Calu3 (cell line): Measurements from ENCODE around the gene ATP11C. TPM values are rescaled to one million over a fixed set of nuclear protein-coding genes. Genes with fewer than 3 reads are reported as not detected.

ENCODE experiments used
- Bru-seq: library from RNA; stranded (reverse); fragments of 400-500 nt; gene quantifications from one replicate; lab custom pipeline; 2021; lab: Mats Ljungman, UMichigan
- BruChase-seq, 2 experiments: library from RNA; stranded (reverse); fragments of 400-500 nt; gene quantifications; one replicate each; lab custom pipeline; 2021; lab: Mats Ljungman, UMichigan
- BruUV-seq: library from RNA; stranded (reverse); fragments of 400-500 nt; replicated peaks from 2 replicates; lab custom pipeline; 2021; lab: Mats Ljungman, UMichigan
- CTCF ChIA-PET: fragments of 300-600 bp; sonication (Branson Sonifier 250); formaldehyde crosslinking; loops from one replicate; lab custom pipeline; 2022; ENCODE audit warnings: antibody characterized with exemption; lab: Charles Lee
- DNase-seq: peaks from one replicate; pipeline ENCODE4 v3.0.0; 2022
- H3K27ac Mint-ChIP-seq: one replicate; pipeline ENCODE4 v1.8.0; 2022; ENCODE audit warnings: mixed read lengths; ENCODE audit not compliant: unreplicated experiment
- H3K27me3 Mint-ChIP-seq: one replicate; pipeline ENCODE4 v1.8.0; 2022; ENCODE audit warnings: mixed read lengths; ENCODE audit not compliant: unreplicated experiment
- H3K36me3 Mint-ChIP-seq: one replicate; pipeline ENCODE4 v1.8.0; 2022; ENCODE audit warnings: mild to moderate bottlenecking, moderate library complexity, mixed read lengths; ENCODE audit not compliant: insufficient read depth, unreplicated experiment
- H3K4me1 Mint-ChIP-seq: one replicate; pipeline ENCODE4 v1.8.0; 2022; ENCODE audit warnings: mild to moderate bottlenecking, low read depth, mixed read lengths; ENCODE audit not compliant: unreplicated experiment
- H3K4me3 Mint-ChIP-seq: one replicate; pipeline ENCODE4 v1.8.0; 2022; ENCODE audit warnings: mild to moderate bottlenecking, low read depth, moderate library complexity, mixed read lengths; ENCODE audit not compliant: unreplicated experiment
- H3K9me3 Mint-ChIP-seq: one replicate; pipeline ENCODE4 v1.8.0; 2022; ENCODE audit warnings: low read depth, mixed read lengths; ENCODE audit not compliant: unreplicated experiment
- intact Hi-C: fragments of 100-400 bp; cut with micrococcal nuclease; formaldehyde crosslinking; loops from one replicate; pipeline ENCODE4 v1.10.0; 2022; ENCODE audit not compliant: unreplicated experiment
- long read RNA-seq: library from polyadenylated mRNA; stranded (forward); transcript quantifications from one replicate; pipeline ENCODE4 v2.0.0, GENCODE V29; 2022
- total RNA-seq: library from RNA; stranded (reverse); gene quantifications from 2 replicates; pipeline ENCODE4 v1.2.3, GENCODE V29; 2022
- TF ChIP-seq, protein P1 (sequence below): fragments of 200-600 bp; IDR thresholded peaks from one replicate; pipeline ENCODE4 v1.8.0; 2022; ENCODE audit warnings: antibody characterized with exemption; ENCODE audit not compliant: unreplicated experiment

Gene ATP11C
- total RNA-seq, result 19.0 and 19.7 TPM in 2 replicates
- percentile 67 among the genes with signal in this experiment for Bru-seq, nascent RNA
- percentile 60 among the genes with signal in this experiment for BruChase-seq, experiment 1, labeled RNA remaining after a 6-hour chase
- percentile 61 among the genes with signal in this experiment for BruChase-seq, experiment 2, labeled RNA remaining after a 2-hour chase
- long read RNA-seq, partial matches to known transcripts, result 0 of 3 reads
- long read RNA-seq, other reads (novel, unspliced or antisense), result 3 of 3 reads

DNA sequence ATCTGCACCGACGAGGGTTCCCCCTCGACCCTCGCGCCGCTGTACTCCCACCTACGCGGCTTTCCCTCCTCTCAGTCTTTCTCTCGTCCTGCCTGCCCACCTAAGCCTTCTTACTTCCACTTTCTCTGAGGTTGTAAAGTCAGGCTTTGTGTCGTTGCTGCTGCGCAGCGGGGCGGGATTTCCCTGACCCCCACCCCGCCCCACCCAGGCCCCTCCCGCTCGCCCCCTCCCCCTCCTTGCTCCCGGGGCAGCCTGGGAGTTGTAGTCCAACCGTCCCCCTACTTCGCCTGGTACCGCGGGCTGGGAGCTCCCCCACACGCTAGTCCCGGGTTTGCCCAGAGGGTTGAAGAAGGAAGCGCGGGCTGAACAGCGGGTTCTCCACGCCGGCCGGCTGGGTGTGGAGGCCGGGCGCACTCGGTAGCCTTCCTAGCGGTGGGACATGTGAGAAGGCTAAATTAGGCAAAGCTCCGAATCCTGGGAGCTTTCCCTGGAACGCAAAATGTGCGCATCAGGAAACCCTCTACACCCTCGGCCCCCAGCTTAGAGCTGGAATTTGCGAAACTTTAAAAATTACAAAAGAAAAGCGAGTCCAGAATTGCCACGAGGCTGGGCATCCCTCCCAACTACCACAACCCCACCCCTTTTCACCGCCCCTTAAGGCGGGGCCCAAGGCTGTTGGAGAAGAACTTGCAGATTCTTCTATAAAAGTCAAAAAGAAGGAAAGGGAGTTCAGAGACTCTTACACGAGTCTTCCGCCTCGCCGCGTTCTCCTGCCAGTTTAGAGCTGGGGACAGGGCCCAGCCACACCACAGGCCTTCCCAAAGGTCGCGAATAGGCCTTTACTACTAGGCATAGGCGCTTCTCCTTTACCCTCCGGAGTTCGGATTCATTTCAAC is at the start of gene ATP11C:
Gene ATP11C (minus strand): TSS at position 153 of the 896 bp plus-strand sequence. CDS start 1,011 bp downstream, outside the sequence.
- no TSS peak for BruUV-seq
- Mint-ChIP-seq H3K36me3 (peaks cover 30% of the 10 kb centered on the region), H3K4me1 (peaks cover 18% of the 10 kb centered on the region), H3K27me3 (no peaks in the 10 kb centered on the region), H3K27ac (peak within 1 kb of the TSS; percentile 96), H3K9me3 (no peaks in the 10 kb centered on the region), H3K4me3 (peak within 1 kb of the TSS; percentile 86)
- CTCF ChIA-PET, result interaction anchor here (0.7 to 0.8 kb wide), 2 partner anchors 9 to 410 kb away, joined by 4 to 10 read pairs; no protein-coding TSS in a partner anchor
- DNase-seq, result peak; percentile 84
- TF ChIP-seq, protein P1, sequence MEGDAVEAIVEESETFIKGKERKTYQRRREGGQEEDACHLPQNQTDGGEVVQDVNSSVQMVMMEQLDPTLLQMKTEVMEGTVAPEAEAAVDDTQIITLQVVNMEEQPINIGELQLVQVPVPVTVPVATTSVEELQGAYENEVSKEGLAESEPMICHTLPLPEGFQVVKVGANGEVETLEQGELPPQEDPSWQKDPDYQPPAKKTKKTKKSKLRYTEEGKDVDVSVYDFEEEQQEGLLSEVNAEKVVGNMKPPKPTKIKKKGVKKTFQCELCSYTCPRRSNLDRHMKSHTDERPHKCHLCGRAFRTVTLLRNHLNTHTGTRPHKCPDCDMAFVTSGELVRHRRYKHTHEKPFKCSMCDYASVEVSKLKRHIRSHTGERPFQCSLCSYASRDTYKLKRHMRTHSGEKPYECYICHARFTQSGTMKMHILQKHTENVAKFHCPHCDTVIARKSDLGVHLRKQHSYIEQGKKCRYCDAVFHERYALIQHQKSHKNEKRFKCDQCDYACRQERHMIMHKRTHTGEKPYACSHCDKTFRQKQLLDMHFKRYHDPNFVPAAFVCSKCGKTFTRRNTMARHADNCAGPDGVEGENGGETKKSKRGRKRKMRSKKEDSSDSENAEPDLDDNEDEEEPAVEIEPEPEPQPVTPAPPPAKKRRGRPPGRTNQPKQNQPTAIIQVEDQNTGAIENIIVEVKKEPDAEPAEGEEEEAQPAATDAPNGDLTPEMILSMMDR, result no peak
- intact Hi-C loops, result loop anchor here (5.0 kb wide), 1 partner anchor 106 kb away; no protein-coding TSS in a partner anchor

DNA sequence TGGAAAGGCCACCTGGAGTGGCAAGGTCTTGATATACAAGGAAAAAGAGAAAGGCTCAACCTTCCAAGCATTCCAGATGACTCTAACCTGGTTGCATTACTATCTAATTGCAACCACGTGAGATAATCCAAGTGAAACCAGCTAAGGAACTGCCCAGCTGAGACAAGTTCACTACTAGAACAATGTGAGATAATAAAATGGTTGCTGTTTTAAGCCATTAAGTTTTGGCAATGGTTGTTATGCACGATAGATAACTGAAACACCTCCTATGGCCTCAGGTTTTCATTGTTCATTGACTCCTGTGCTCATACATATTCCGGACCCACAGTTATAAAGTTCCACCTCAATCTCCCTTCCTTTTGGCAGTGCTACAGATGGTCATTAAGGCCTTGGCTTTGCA is 41.6 kb upstream of the ATP11C start:
- no peak for DNase-seq
- intact Hi-C loops, result loop anchor here (5.0 kb wide), 1 partner anchor 417 kb away; no protein-coding TSS in a partner anchor
- TF ChIP-seq, protein P1, result no peak
- Mint-ChIP-seq H3K36me3 (no peaks in the 10 kb centered on the region), H3K27ac (no peak overlapping the region), H3K27me3 (peaks cover 24% of the 10 kb centered on the region), H3K4me1 (no peaks in the 10 kb centered on the region), H3K9me3 (peaks cover 2% of the 10 kb centered on the region), H3K4me3 (no peak overlapping the region)
- CTCF ChIA-PET, result no interaction called here
- no TSS peak for BruUV-seq

DNA sequence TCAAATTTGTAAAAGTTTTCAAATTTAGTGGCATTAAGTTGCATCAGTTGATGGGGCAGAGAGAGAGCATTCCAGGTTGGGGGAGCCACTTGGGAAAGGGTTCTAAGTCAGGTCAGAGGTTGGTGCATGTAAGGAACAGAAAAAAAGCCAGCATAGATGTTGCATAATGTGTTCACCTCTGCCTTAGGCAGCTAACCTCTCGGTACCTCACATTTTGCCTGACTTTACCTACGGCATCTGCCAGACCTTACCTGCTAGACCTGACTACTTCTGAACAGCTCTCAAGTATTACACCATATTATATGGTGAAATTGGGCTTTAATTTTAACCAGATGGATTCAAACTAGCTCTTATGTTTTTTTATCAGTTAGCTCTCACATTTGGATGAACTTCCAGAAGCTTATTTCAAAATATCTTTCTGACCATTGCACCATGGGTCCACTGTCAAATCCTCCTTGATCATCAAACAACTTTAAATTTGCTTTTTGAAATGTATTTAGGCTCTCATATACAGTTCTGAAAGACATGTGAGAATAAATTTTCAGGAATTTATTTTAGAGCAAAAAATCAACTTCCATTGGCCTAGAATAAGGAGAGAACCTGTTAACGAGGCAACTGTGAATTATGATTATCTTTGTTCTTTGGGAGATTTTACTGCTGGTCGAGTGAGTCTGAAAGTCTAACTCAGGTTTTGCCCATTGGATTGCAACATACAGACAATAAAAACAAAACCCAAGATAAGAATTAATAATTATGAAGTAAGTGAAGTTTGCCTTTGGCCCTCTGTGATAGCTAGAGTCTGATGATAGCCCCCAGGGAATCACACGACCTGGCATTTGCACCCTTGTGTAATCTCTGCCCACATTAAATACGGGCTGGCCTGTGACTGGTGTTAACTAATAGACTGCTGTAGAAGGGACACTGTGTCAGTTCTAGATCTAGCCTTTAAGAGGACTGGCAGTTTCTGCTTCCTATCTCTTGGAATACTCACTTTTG is 40.1 kb upstream of the ATP11C start:
- DNase-seq, result no peak
- intact Hi-C loops, result loop anchor here (5.0 kb wide), 1 partner anchor 416 kb away; no protein-coding TSS in a partner anchor
- Mint-ChIP-seq H3K27ac (no peak overlapping the region), H3K36me3 (no peaks in the 10 kb centered on the region), H3K4me1 (no peaks in the 10 kb centered on the region), H3K9me3 (peaks cover 2% of the 10 kb centered on the region), H3K4me3 (no peak overlapping the region), H3K27me3 (peaks cover 24% of the 10 kb centered on the region)
- CTCF ChIA-PET, result no interaction called here
- TF ChIP-seq, protein P1, result no peak
- no TSS peak for BruUV-seq
